Activated T-cell treated with anti-CD3 and anti-CD28 coated beads, Interleukin-2, amount 50 U/mL, for 1 hour (primary cell): ENCODE results near the gene ZNF814.
"Not testable (repeated sequence)": the region's sequence is repeated elsewhere in the genome, so short reads cannot be mapped to it uniquely, and the experiment has no call there.

Source experiments
- DNase-seq: peaks from one replicate; pipeline ENCODE4 v3.0.0-alpha.2; 2020

ZNF814 gene

GRCh38 chr19:57888560-57889231 is at the start of gene ZNF814:
Gene ZNF814, minus strand, starts transcription at chr19:57889037. Its CDS starts 235 bp downstream, at chr19:57888802.
- peak; percentile 80 for DNase-seq

- no peak for DNase-seq
These were observed 46.9 kb upstream of the ZNF814 start for GRCh38 chr19:57935731-57936130.

- DNase-seq: peak; percentile 38
These were observed 46.2 kb upstream of the ZNF814 start, which contains the start of gene ZNF418 for GRCh38 chr19:57934820-57935665. Gene ZNF418, minus strand, starts transcription at chr19:57935402. Its CDS starts 1,580 bp downstream, at chr19:57933822.

GRCh38 chr19:57927587-57927986 is 38.8 kb upstream of the ZNF814 start:
- no peak for DNase-seq

GRCh38 chr19:57916168-57916995 is 27.5 kb upstream of the ZNF814 start, which contains the start of gene ZNF417:
Gene ZNF417, minus strand, starts transcription at chr19:57916592. Its CDS starts 181 bp downstream, at chr19:57916411.
- DNase-seq: peak; percentile 83

- no peak for DNase-seq
These were observed 25.7 kb upstream of the ZNF814 start for GRCh38 chr19:57914531-57914930.

- no peak for DNase-seq
These were observed 18.6 kb upstream of the ZNF814 start for GRCh38 chr19:57907394-57907793.

GRCh38 chr19:57905258-57905657 is 16.4 kb upstream of the ZNF814 start:
- DNase-seq: no peak

GRCh38 chr19:57903618-57904184 is 14.9 kb upstream of the ZNF814 start:
- DNase-seq: no peak

- DNase-seq: no peak
These were observed 11.5 kb upstream of the ZNF814 start for GRCh38 chr19:57900311-57900710.

GRCh38 chr19:57890706-57891105 is 1.9 kb upstream of the ZNF814 start:
- not testable (repeated sequence) for DNase-seq

GRCh38 chr19:57888107-57888559 is 704 bp downstream of the ZNF814 start:
- DNase-seq: no peak

- no peak for DNase-seq
These were observed 1.5 kb downstream of the ZNF814 start for GRCh38 chr19:57887195-57887941.

GRCh38 chr19:57886046-57886445 is 2.8 kb downstream of the ZNF814 start:
- DNase-seq: no peak

- DNase-seq: not testable (repeated sequence)
These were observed 14.7 kb downstream of the ZNF814 start for GRCh38 chr19:57873883-57874799.

GRCh38 chr19:57872450-57872849 is 16.4 kb downstream of the ZNF814 start:
- DNase-seq: no peak

GRCh38 chr19:57870225-57870624 is 18.6 kb downstream of the ZNF814 start:
- no peak for DNase-seq

- DNase-seq: not testable (repeated sequence)
These were observed 19.2 kb downstream of the ZNF814 start for GRCh38 chr19:57869655-57870054.

- no peak for DNase-seq
These were observed 20.9 kb downstream of the ZNF814 start for GRCh38 chr19:57867868-57868492.

GRCh38 chr19:57862351-57862750 is 26.5 kb downstream of the ZNF814 start:
- DNase-seq: not testable (repeated sequence)
